NCI-H146 treated with DMSO at 0.1 percent for 48 hours (cell line): ENCODE measurements around the gene VIP.

ENCODE experiments used
- DNase-seq: peaks from one replicate; lab custom pipeline; 2025; ENCODE audit not compliant: unreplicated experiment; lab: John Stamatoyannopoulos, UW

Gene VIP

DNA sequence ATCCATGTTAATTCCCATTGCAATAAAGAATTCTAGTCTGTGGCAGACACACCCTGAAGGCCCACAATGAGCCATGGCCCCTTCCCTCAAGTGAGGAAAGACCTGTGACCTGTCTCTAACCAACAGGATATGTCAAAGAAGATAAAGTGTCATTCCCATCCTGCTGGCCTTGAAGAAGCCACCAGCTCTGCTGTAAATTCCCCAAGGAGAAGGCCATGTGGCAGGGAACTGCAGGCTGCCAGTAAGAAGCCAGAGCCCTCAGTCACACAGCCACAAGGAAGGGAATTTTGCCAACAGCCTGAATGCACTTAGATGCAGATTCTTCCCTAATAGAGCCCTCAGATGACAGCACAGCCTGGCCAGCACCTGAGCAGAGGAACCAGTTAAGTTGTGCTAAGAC is 24.8 kb downstream of the VIP start:
- DNase-seq = no peak

DNA sequence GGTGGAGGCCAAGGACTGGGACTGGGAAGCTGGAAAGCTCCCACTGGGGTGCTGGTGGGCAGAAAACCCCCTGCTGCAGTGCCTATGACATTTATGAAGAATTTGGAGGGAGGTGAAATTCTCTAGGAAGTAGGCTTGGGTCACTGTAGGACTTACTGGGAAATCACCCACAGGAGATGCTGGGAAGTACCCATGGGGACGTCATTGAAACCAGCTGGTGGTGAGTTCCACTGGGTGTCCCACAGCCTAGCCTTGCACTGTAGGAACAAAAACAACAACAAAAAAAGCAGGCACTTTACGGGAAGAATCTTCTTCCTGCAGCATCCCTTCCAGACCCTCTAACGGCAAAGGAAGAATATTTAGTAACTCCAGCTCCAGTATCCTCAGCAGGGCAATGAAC is 26.2 kb downstream of the VIP start:
- DNase-seq = no peak

DNA sequence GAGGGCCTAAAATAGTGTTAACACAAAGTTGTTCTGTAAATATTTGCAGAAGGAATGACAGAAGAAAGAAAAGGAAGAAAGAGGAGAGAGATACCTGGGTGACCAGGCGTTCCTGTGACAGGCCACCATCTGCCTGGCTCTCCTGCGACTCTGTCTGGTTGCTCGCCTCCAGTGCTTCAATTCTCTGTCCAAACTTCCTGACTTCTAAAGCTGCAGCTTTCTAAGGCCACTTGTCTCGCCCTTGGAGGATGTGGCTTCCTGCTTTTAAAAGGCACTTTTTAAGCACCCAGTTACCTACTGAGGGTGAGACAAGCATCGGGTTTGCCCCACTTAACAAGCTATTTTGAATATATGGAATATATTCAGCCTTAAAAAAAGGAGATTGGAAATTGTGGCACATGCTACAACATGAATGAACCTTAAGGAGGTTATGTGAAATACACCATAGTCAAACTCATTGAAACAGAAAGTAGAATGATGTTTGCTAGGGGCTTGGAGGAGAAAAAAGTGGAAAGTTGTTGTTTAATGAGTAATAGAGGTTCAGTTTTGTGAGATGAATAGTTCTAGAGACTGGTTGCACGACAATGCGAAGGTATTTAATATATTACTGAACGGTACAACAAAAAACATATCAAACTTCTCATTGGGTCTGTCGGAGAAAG is 32.8 kb downstream of the VIP start:
- DNase-seq = no peak

- no peak for DNase-seq
Measured at GRCh38 chr6:152794696-152795095, 44.1 kb downstream of the VIP start.

GRCh38 chr6:152804150-152804549 is 53.6 kb downstream of the VIP start:
- no peak for DNase-seq
